ENCODE results near the gene PGF. TPM values are rescaled to one million over a fixed set of nuclear protein-coding genes. Genes with fewer than 3 reads are reported as not detected.
"Not testable (repeated sequence)": the region's sequence is repeated elsewhere in the genome, so short reads cannot be mapped to it uniquely, and the experiment has no call there.

The PGF gene
- total RNA-seq, 5 donors from 2014 or later (not counting 1 experiment from before 2014, with no cell fraction given) = 0.09 to 0.29 TPM; not detected in 3

GRCh38 chr14:74935360-74935680 is 20.1 kb downstream of the PGF start:
- Mint-ChIP-seq H3K4me3 (no peak overlapping the region), H3K36me3 (no peaks in the 10 kb centered on the region), H3K27ac (no peak overlapping the region), H3K27me3 (peaks cover 0 to 2% of the 10 kb centered on the region in 2 donors), H3K9me3 (peaks cover 0 to 8% (median 4%) of the 10 kb centered on the region in 3 donors), H3K4me1 (peaks cover 17 to 31% (median 20%) of the 10 kb centered on the region in 3 donors)
- ATAC-seq (replicated peaks in 1 of 4) (no peak), DNase-seq (no peak)
- ChIA-PET CTCF (interaction anchor here in 1 of 2 donors (0.5 to 0.6 kb wide), 2 partner anchors 55 to 157 kb away, joined by 3 to 6 read pairs; no protein-coding TSS in a partner anchor), POLR2A (no interaction called here)
- WGBS (ENCODE audit: insufficient coverage) = 40% methylated on average over 1 of the region's 9 CpGs
- Histone ChIP-seq H3K36me3 (ENCODE audit: control insufficient read depth in 2 of 2, extremely low read depth in 1 of 2, insufficient read depth in 1 of 2, low read length in 1 of 2) (no peaks in the 10 kb centered on the region), H3K27me3 (replicated peaks in 1 of 2; ENCODE audit: control insufficient read depth in 2 of 2, extremely low read depth in 1 of 2, insufficient read depth in 2 of 2, low read length in 1 of 2) (peaks cover 0 to 14% of the 10 kb centered on the region in 2 experiments), H3K9me3 (no peaks in the 10 kb centered on the region), H3K4me3 (ENCODE audit: control insufficient read depth in 1 of 2, extremely low read depth in 1 of 2, low read length in 1 of 2) (no peak overlapping the region), H3K27ac (ENCODE audit: low read length) (no peak overlapping the region), H3K4me1 (ENCODE audit: control insufficient read depth in 1 of 2, extremely low read depth in 1 of 2, insufficient read depth in 2 of 2, low read length in 2 of 2) (peaks cover 2 to 10% of the 10 kb centered on the region in 2 experiments)

- Histone ChIP-seq H3K4me1 (ENCODE audit: control insufficient read depth in 1 of 2, extremely low read depth in 1 of 2, insufficient read depth in 2 of 2, low read length in 2 of 2) (peaks cover 2 to 4% of the 10 kb centered on the region in 2 experiments), H3K27me3 (replicated peaks in 1 of 2; ENCODE audit: control insufficient read depth in 2 of 2, extremely low read depth in 1 of 2, insufficient read depth in 2 of 2, low read length in 1 of 2) (peaks cover 0 to 18% of the 10 kb centered on the region in 2 experiments), H3K27ac (ENCODE audit: low read length) (no peak overlapping the region), H3K4me3 (ENCODE audit: control insufficient read depth in 1 of 2, extremely low read depth in 1 of 2, low read length in 1 of 2) (no peak overlapping the region), H3K9me3 (no peaks in the 10 kb centered on the region), H3K36me3 (ENCODE audit: control insufficient read depth in 2 of 2, extremely low read depth in 1 of 2, insufficient read depth in 1 of 2, low read length in 1 of 2) (no peaks in the 10 kb centered on the region)
- no peak for ATAC-seq (replicated peaks in 1 of 4)
- POLR2A ChIA-PET = no interaction called here
- H3K27me3 Mint-ChIP-seq = peaks cover 0 to 2% of the 10 kb centered on the region in 2 donors
- no peak for DNase-seq
- H3K4me1 Mint-ChIP-seq = peaks cover 17 to 26% (median 17%) of the 10 kb centered on the region in 3 donors
- CTCF ChIA-PET = interaction anchor here in 1 of 2 donors (0.5 to 1.1 kb wide), 2 partner anchors 55 to 74 kb away, joined by 3 to 6 read pairs; no protein-coding TSS in a partner anchor
- no peak overlapping the region for H3K4me3 Mint-ChIP-seq
- H3K36me3 Mint-ChIP-seq = no peaks in the 10 kb centered on the region
- WGBS (ENCODE audit: insufficient coverage) = 76% methylated on average over 22 of the region's 26 CpGs
- H3K9me3 Mint-ChIP-seq = peaks cover 0 to 8% (median 4%) of the 10 kb centered on the region in 3 donors
- H3K27ac Mint-ChIP-seq = no peak overlapping the region
Observed at GRCh38 chr14:74934476-74935359, 20.7 kb downstream of the PGF start.

- POLR2A ChIA-PET = no interaction called here
- Histone ChIP-seq H3K4me3 (ENCODE audit: control insufficient read depth in 1 of 2, extremely low read depth in 1 of 2, low read length in 1 of 2) (no peak overlapping the region), H3K27ac (ENCODE audit: low read length) (no peak overlapping the region), H3K36me3 (ENCODE audit: control insufficient read depth in 2 of 2, extremely low read depth in 1 of 2, insufficient read depth in 1 of 2, low read length in 1 of 2) (no peaks in the 10 kb centered on the region), H3K9me3 (no peaks in the 10 kb centered on the region), H3K27me3 (replicated peaks in 1 of 2; ENCODE audit: control insufficient read depth in 2 of 2, extremely low read depth in 1 of 2, insufficient read depth in 2 of 2, low read length in 1 of 2) (peaks cover 0 to 18% of the 10 kb centered on the region in 2 experiments), H3K4me1 (ENCODE audit: control insufficient read depth in 1 of 2, extremely low read depth in 1 of 2, insufficient read depth in 2 of 2, low read length in 2 of 2) (peaks cover 3 to 4% of the 10 kb centered on the region in 2 experiments)
- Mint-ChIP-seq H3K27ac (no peak overlapping the region), H3K4me3 (no peak overlapping the region), H3K9me3 (peaks cover 0 to 8% (median 4%) of the 10 kb centered on the region in 3 donors), H3K4me1 (peaks cover 17 to 28% (median 19%) of the 10 kb centered on the region in 3 donors), H3K27me3 (peaks cover 0 to 2% of the 10 kb centered on the region in 2 donors), H3K36me3 (no peaks in the 10 kb centered on the region)
- 40% methylated on average over 1 of the region's 4 CpGs for WGBS (ENCODE audit: insufficient coverage)
- CTCF ChIA-PET = interaction anchor here (0.5 to 1.1 kb wide), 2 partner anchors 18 to 73 kb away, joined by 3 read pairs; no protein-coding TSS in a partner anchor
- no peak for ATAC-seq (replicated peaks in 1 of 4)
- no peak for DNase-seq
Observed at GRCh38 chr14:74934041-74934440, 21.4 kb downstream of the PGF start.

- H3K36me3 ChIP-seq (ENCODE audit: control insufficient read depth in 2 of 2, extremely low read depth in 1 of 2, insufficient read depth in 1 of 2, low read length in 1 of 2); H3K27ac Mint-ChIP-seq; H3K4me1 ChIP-seq (ENCODE audit: control insufficient read depth in 1 of 2, extremely low read depth in 1 of 2, insufficient read depth in 2 of 2, low read length in 2 of 2); H3K27me3 Mint-ChIP-seq; POLR2A ChIA-PET; H3K27ac ChIP-seq (ENCODE audit: low read length); H3K4me3 ChIP-seq (ENCODE audit: control insufficient read depth in 1 of 2, extremely low read depth in 1 of 2, low read length in 1 of 2); H3K9me3 ChIP-seq; H3K9me3 Mint-ChIP-seq; DNase-seq; ATAC-seq (replicated peaks in 1 of 4); H3K36me3 Mint-ChIP-seq; H3K4me3 Mint-ChIP-seq; CTCF ChIA-PET: not testable (repeated sequence)
- WGBS (ENCODE audit: insufficient coverage) = no CpG with 5 or more reads among the region's 4 CpGs
- H3K27me3 ChIP-seq (replicated peaks in 1 of 2; ENCODE audit: control insufficient read depth in 2 of 2, extremely low read depth in 1 of 2, insufficient read depth in 2 of 2, low read length in 1 of 2) = peaks cover 0 to 18% of the 10 kb centered on the region in 2 experiments
- H3K4me1 Mint-ChIP-seq = peaks cover 17 to 22% (median 19%) of the 10 kb centered on the region in 3 donors
Observed at GRCh38 chr14:74932936-74933335, 22.5 kb downstream of the PGF start.

GRCh38 chr14:74932401-74932901 is 22.9 kb downstream of the PGF start:
- Histone ChIP-seq H3K27me3 (replicated peaks in 1 of 2; ENCODE audit: control insufficient read depth in 2 of 2, extremely low read depth in 1 of 2, insufficient read depth in 2 of 2, low read length in 1 of 2) (peaks cover 0 to 18% of the 10 kb centered on the region in 2 experiments), H3K9me3 (no peaks in the 10 kb centered on the region), H3K4me3 (ENCODE audit: control insufficient read depth in 1 of 2, extremely low read depth in 1 of 2, low read length in 1 of 2) (no peak overlapping the region), H3K36me3 (ENCODE audit: control insufficient read depth in 2 of 2, extremely low read depth in 1 of 2, insufficient read depth in 1 of 2, low read length in 1 of 2) (no peaks in the 10 kb centered on the region), H3K4me1 (ENCODE audit: control insufficient read depth in 1 of 2, extremely low read depth in 1 of 2, insufficient read depth in 2 of 2, low read length in 2 of 2) (peaks cover 3 to 4% of the 10 kb centered on the region in 2 experiments), H3K27ac (ENCODE audit: low read length) (no peak overlapping the region)
- H3K36me3 Mint-ChIP-seq = no peaks in the 10 kb centered on the region
- H3K4me3 Mint-ChIP-seq = no peak overlapping the region
- H3K27ac Mint-ChIP-seq = no peak overlapping the region
- 41% methylated on average over 4 of the region's 6 CpGs for whole genome bisulfite sequencing (ENCODE audit: insufficient coverage)
- ChIA-PET CTCF (interaction anchor here in 1 of 2 donors (0.6 kb wide), 1 partner anchor 25 kb away, joined by 3 read pairs; no protein-coding TSS in a partner anchor), POLR2A (interaction anchor here in 1 of 2 donors (0.7 kb wide), 2 partner anchors 20 to 242 kb away, joined by 6 to 11 read pairs; no protein-coding TSS in a partner anchor)
- H3K27me3 Mint-ChIP-seq = peaks cover 0 to 2% of the 10 kb centered on the region in 2 donors
- DNase-seq = no peak
- no peak for ATAC-seq (replicated peaks in 1 of 4)
- H3K4me1 Mint-ChIP-seq = peaks cover 16 to 19% (median 16%) of the 10 kb centered on the region in 3 donors
- H3K9me3 Mint-ChIP-seq = no peaks in the 10 kb centered on the region

- DNase-seq; H3K4me1 ChIP-seq (ENCODE audit: control insufficient read depth in 1 of 2, extremely low read depth in 1 of 2, insufficient read depth in 2 of 2, low read length in 2 of 2); ATAC-seq (replicated peaks in 1 of 4); H3K9me3 ChIP-seq; H3K9me3 Mint-ChIP-seq; H3K4me3 Mint-ChIP-seq; H3K36me3 ChIP-seq (ENCODE audit: control insufficient read depth in 2 of 2, extremely low read depth in 1 of 2, insufficient read depth in 1 of 2, low read length in 1 of 2); H3K27ac Mint-ChIP-seq; H3K27me3 Mint-ChIP-seq; H3K4me3 ChIP-seq (ENCODE audit: control insufficient read depth in 1 of 2, extremely low read depth in 1 of 2, low read length in 1 of 2); H3K27ac ChIP-seq (ENCODE audit: low read length); H3K36me3 Mint-ChIP-seq: not testable (repeated sequence)
- ChIA-PET POLR2A (interaction anchor here in 1 of 2 donors (0.5 to 0.7 kb wide), 3 partner anchors 21 to 242 kb away, joined by 5 to 11 read pairs (median 6); partner anchors contain the start of gene YLPM1), CTCF (interaction anchor here in 1 of 2 donors (0.6 to 0.7 kb wide), 3 partner anchors 48 to 158 kb away, joined by 3 read pairs; no protein-coding TSS in a partner anchor)
- H3K27me3 ChIP-seq (replicated peaks in 1 of 2; ENCODE audit: control insufficient read depth in 2 of 2, extremely low read depth in 1 of 2, insufficient read depth in 2 of 2, low read length in 1 of 2) = peaks cover 0 to 18% of the 10 kb centered on the region in 2 experiments
- 93% methylated on average over 4 of the region's 9 CpGs for WGBS (ENCODE audit: insufficient coverage)
- H3K4me1 Mint-ChIP-seq = peaks cover 9 to 12% (median 9%) of the 10 kb centered on the region in 3 donors
Observed at GRCh38 chr14:74931744-74932143, 23.7 kb downstream of the PGF start.

Data from T-cell (primary cell).